Neuronal stem cell (in vitro differentiated cells): ENCODE measurements around the gene STIM1.
"Not testable (repeated sequence)": the region's sequence is repeated elsewhere in the genome, so short reads cannot be mapped to it uniquely, and the experiment has no call there.

Source experiments
- DNase-seq: peaks from one replicate; pipeline ENCODE4 v3.0.0-alpha.2; 2013; ENCODE audit warnings: low spot score
- H2AFZ ChIP-seq: one replicate; pipeline ENCODE4 v1.6.1; 2013; ENCODE audit warnings: mild to moderate bottlenecking, low read length, inconsistent platforms
- H2AK5ac ChIP-seq: 2 replicates; pipeline ENCODE4 v1.6.1; 2013; ENCODE audit warnings: low read depth, mild to moderate bottlenecking, inconsistent platforms, low read length, moderate library complexity, mixed read lengths
- H2BK120ac ChIP-seq: 2 replicates; pipeline ENCODE4 v1.6.1; 2013; ENCODE audit warnings: low read depth, mild to moderate bottlenecking, inconsistent platforms, low read length, moderate library complexity, mixed read lengths
- H2BK12ac ChIP-seq: one replicate; pipeline ENCODE4 v1.6.1; 2013; ENCODE audit warnings: low read length, inconsistent platforms
- H2BK15ac ChIP-seq: 2 replicates; pipeline ENCODE4 v1.6.1; 2013; ENCODE audit warnings: mild to moderate bottlenecking, low read length, inconsistent platforms, mixed read lengths
- H2BK5ac ChIP-seq: one replicate; pipeline ENCODE4 v1.6.1; 2013; ENCODE audit warnings: inconsistent platforms, mild to moderate bottlenecking, low read length, moderate library complexity
- H3K14ac ChIP-seq: one replicate; pipeline ENCODE4 v1.6.1; 2013; ENCODE audit warnings: low read length, inconsistent platforms
- H3K18ac ChIP-seq: 2 replicates; pipeline ENCODE4 v1.6.1; 2013; ENCODE audit warnings: low read length, inconsistent platforms
- H3K23ac ChIP-seq: 2 replicates; pipeline ENCODE4 v1.6.1; 2013; ENCODE audit warnings: low read depth, mild to moderate bottlenecking, mixed read lengths, low read length, inconsistent platforms; ENCODE audit not compliant: poor library complexity
- H3K27ac ChIP-seq: replicated peaks from 3 replicates; pipeline ENCODE4 v1.5.1; 2013; ENCODE audit warnings: low read length, inconsistent platforms
- H3K27me3 ChIP-seq, 3 experiments: 2 replicates each; pipeline ENCODE4 v1.6.1; 2013; ENCODE audit warnings: low read length in 3 of 3, mild to moderate bottlenecking in 2 of 3, inconsistent platforms in 1 of 3, low read depth in 1 of 3, mixed read lengths in 1 of 3, moderate library complexity in 1 of 3; ENCODE audit not compliant: control insufficient read depth in 3 of 3, insufficient read depth in 3 of 3
- H3K36me3 ChIP-seq, 2 donors: replicated peaks in 1 of 2; 2 replicates each; pipeline ENCODE4 v1.6.1; 2013; ENCODE audit warnings: low read length in 2 of 2; ENCODE audit not compliant: control insufficient read depth in 2 of 2, insufficient read depth in 2 of 2
- H3K4ac ChIP-seq: 2 replicates; pipeline ENCODE4 v1.6.1; 2013; ENCODE audit warnings: inconsistent platforms, mild to moderate bottlenecking, low read length, moderate library complexity
- H3K4me1 ChIP-seq, 2 donors: 1 replicate in 1 of 2; 2 replicates in 1 of 2; pipeline ENCODE4 v1.6.1; 2013; ENCODE audit warnings: low read length in 2 of 2, low read depth in 1 of 2; ENCODE audit not compliant: control insufficient read depth in 2 of 2, insufficient read depth in 1 of 2
- H3K4me2 ChIP-seq: one replicate; pipeline ENCODE4 v1.6.1; 2013; ENCODE audit warnings: mild to moderate bottlenecking, low read length, inconsistent platforms; ENCODE audit not compliant: insufficient read depth, poor library complexity, severe bottlenecking
- H3K4me3 ChIP-seq, 2 donors: 2 replicates each; pipeline ENCODE4 v1.5.1; 2013; ENCODE audit warnings: low read length in 2 of 2, mild to moderate bottlenecking in 2 of 2, inconsistent platforms in 1 of 2, moderate library complexity in 1 of 2
- H3K79me1 ChIP-seq: one replicate; pipeline ENCODE4 v1.6.1; 2013; ENCODE audit warnings: low read depth, mild to moderate bottlenecking, inconsistent platforms, low read length, moderate library complexity
- H3K9ac ChIP-seq: one replicate; pipeline ENCODE4 v1.6.1; 2013; ENCODE audit warnings: mild to moderate bottlenecking, low read depth, low read length, inconsistent platforms; ENCODE audit not compliant: poor library complexity
- H3K9me3 ChIP-seq, 2 donors: replicated peaks in 1 of 2; 2 replicates each; pipeline versions ENCODE3 to v1.6.1; 2013; ENCODE audit warnings: low read length in 2 of 2, mild to moderate bottlenecking in 2 of 2, inconsistent platforms in 1 of 2, low read depth in 1 of 2, mixed read lengths in 1 of 2, moderate library complexity in 1 of 2; ENCODE audit not compliant: control insufficient read depth in 2 of 2, insufficient read depth in 1 of 2
- H4K8ac ChIP-seq: one replicate; pipeline ENCODE4 v1.6.1; 2013; ENCODE audit warnings: low read depth, mild to moderate bottlenecking, inconsistent platforms, low read length, moderate library complexity
- H4K91ac ChIP-seq: one replicate; pipeline ENCODE4 v1.6.1; 2013; ENCODE audit warnings: low read length, low read depth, mild to moderate bottlenecking, inconsistent platforms; ENCODE audit not compliant: poor library complexity
- WGBS, 2 donors: extraction: QIAGEN DNeasy Blood & Tissue Kit; methylation state at CpG; one replicate each; pipeline ENCODE4 v1.1.7; 2013; ENCODE audit warnings: missing lambda C conversion rate in 2 of 2, mixed read lengths in 1 of 2; ENCODE audit not compliant: insufficient read length in 2 of 2, insufficient replicate concordance in 1 of 2; ENCODE audit errors: extremely low coverage in 2 of 2; 5-methylcytosine and 5-hydroxymethylcytosine counted together

The STIM1 gene

DNA sequence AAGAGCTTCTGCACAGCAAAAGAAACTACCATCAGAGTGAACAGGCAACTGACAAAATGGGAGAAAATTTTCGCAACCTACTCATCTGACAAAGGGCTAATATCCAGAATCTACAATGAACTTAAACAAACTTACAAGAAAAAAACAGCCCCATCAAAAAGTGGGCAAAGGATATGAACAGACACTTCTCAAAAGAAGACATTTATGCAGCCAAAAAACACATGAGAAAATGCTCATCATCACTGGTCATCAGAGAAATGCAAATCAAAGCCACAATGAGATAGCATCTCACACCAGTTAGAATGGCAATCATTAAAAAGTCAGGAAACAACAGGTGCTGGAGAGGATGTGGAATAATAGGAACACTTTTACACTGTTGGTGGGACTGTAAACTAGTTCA lies 149.3 kb downstream of the STIM1 start:
- not testable (repeated sequence) for H3K14ac ChIP-seq, H2AFZ ChIP-seq, H3K79me1 ChIP-seq, H3K23ac ChIP-seq, DNase-seq, H3K4me2 ChIP-seq, H3K27me3 ChIP-seq, H3K27ac ChIP-seq, H4K91ac ChIP-seq, H3K9ac ChIP-seq, H2AK5ac ChIP-seq, H3K9me3 ChIP-seq, H4K8ac ChIP-seq, H3K4me1 ChIP-seq, H2BK12ac ChIP-seq, H3K18ac ChIP-seq, H3K4ac ChIP-seq, H3K4me3 ChIP-seq, H3K36me3 ChIP-seq, H2BK15ac ChIP-seq, H2BK5ac ChIP-seq, H2BK120ac ChIP-seq
- no CpG with 5 or more reads among the region's 1 CpG for WGBS, 2 donors

DNA sequence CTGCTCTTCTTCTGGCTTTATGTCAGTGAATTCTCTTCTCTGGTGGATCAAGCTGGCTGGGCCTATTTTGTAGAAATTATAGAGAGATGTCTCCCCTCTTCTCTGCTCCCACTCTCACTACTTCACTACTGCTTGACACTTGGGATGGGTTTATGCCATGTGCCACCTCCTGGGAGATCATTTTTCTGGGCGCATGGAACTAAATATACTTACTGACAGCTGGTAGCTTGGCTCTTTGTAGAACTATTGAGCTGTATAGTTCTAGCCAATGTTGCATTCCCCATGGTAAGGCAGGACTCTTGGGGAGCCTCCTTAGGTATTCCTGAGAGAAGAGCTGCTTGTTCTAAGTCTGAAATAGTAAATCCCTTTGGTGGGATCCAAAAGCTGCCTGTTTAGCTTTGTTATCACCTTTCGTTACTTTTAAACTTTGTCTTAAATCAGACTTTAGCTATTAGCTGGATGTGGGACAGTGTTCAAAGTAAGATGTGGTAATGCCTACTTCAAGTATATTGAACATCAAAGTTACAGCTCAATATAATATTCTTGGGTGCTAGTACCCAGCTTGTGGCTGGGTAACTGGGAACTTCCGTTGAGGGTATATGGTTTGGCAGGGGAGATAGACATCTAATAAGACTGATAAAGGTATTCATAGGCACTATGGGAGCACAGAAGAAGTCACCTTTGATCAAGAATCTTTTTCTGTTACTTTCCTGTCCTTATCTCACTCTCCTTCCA lies 151.6 kb downstream of the STIM1 start:
- H2BK15ac ChIP-seq: no peak overlapping the region
- no peak overlapping the region for H3K14ac ChIP-seq
- H2BK120ac ChIP-seq: no peak overlapping the region
- no peak overlapping the region for H2BK12ac ChIP-seq
- no peaks in the 10 kb centered on the region for H3K36me3 ChIP-seq
- H3K27ac ChIP-seq: no peak overlapping the region
- no peak overlapping the region for H2AFZ ChIP-seq
- H4K8ac ChIP-seq: no peak overlapping the region
- no peak overlapping the region for H3K23ac ChIP-seq
- H3K4me3 ChIP-seq: no peak overlapping the region
- no peaks in the 10 kb centered on the region for H3K27me3 ChIP-seq
- H2AK5ac ChIP-seq: no peak overlapping the region
- no peak overlapping the region for H4K91ac ChIP-seq
- H3K4ac ChIP-seq: no peak overlapping the region
- no peaks in the 10 kb centered on the region for H3K79me1 ChIP-seq
- no peak overlapping the region for H3K18ac ChIP-seq
- DNase-seq: no peak
- no peaks in the 10 kb centered on the region for H3K9me3 ChIP-seq
- H2BK5ac ChIP-seq: no peak overlapping the region
- H3K4me1 ChIP-seq: no peaks in the 10 kb centered on the region
- WGBS, 2 donors: no CpG with 5 or more reads among the region's 3 CpGs
- H3K9ac ChIP-seq: no peak overlapping the region
- H3K4me2 ChIP-seq: no peak overlapping the region

DNA sequence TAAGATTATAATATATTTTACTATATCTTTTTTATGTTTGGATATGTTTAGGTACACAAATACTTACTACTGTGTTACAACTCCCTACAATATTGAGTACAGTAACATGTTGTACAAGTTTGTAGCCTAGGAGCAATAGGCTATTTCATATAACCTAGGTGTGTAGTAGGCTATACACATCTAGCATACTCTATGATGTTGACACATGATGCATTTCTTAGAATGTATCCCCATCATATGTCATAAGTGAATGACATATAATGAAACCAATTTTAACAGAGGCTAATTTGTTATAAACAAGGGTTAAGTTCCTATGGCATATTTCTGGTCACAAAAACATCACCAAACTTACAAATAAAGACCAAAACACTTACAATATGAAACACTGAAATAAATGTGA lies 152.7 kb downstream of the STIM1 start:
- Histone ChIP-seq H2BK120ac (no peak overlapping the region), H4K91ac (no peak overlapping the region), H4K8ac (no peak overlapping the region), H3K27ac (no peak overlapping the region), H3K36me3 (no peaks in the 10 kb centered on the region), H3K9me3 (no peaks in the 10 kb centered on the region), H2AFZ (no peak overlapping the region), H3K9ac (no peak overlapping the region), H2AK5ac (no peak overlapping the region), H3K27me3 (no peaks in the 10 kb centered on the region), H3K18ac (no peak overlapping the region), H3K4ac (no peak overlapping the region), H3K23ac (no peak overlapping the region), H3K14ac (no peak overlapping the region), H3K4me3 (no peak overlapping the region), H2BK12ac (no peak overlapping the region), H3K4me2 (no peak overlapping the region), H3K4me1 (no peaks in the 10 kb centered on the region), H3K79me1 (no peaks in the 10 kb centered on the region), H2BK5ac (no peak overlapping the region), H2BK15ac (no peak overlapping the region)
- DNase-seq: no peak

GRCh38 chr11:4016602-4017001 lies 161.1 kb downstream of the STIM1 start:
- WGBS, 2 donors: no CpG with 5 or more reads among the region's 9 CpGs

More at GRCh38 chr11:4016602-4017001, 161.1 kb downstream of the STIM1 start:
- DNase-seq, H2BK5ac ChIP-seq, H3K27me3 ChIP-seq, H3K9ac ChIP-seq, H3K27ac ChIP-seq, H3K4ac ChIP-seq, H3K4me2 ChIP-seq, H2BK15ac ChIP-seq, H3K79me1 ChIP-seq, H2AFZ ChIP-seq, H3K4me1 ChIP-seq, H3K14ac ChIP-seq, H3K4me3 ChIP-seq, H3K36me3 ChIP-seq, H4K91ac ChIP-seq, H3K9me3 ChIP-seq, H2BK12ac ChIP-seq, H4K8ac ChIP-seq, H3K23ac ChIP-seq, H2AK5ac ChIP-seq, H3K18ac ChIP-seq, H2BK120ac ChIP-seq: not testable (repeated sequence)
